ENCODE measurements around the gene CRYBG3.

DNA sequence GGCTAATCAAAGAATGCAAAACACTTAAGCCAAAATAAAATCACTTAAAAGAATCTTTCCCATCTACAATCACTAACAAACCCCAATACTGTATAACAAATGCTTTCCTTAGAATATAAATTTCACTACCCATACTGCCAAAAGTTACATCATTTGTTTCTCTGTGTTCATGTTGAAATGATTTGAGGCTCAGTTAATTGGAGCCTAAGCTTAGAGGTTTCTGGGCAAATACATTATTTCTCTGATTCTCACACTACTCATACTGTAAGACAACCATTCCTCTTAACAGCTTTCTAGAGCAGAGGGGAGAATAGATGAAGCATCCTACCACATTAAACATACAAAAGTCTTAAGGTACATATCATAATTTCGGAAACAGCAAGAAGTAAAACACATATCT lies 148.3 kb downstream of the CRYBG3 start:
- TF ChIP-seq EZH2phosphoT487 (IDR thresholded peaks at IDR 0.05; ENCODE audit: insufficient read depth, low read depth) (no peak), EZH2 (IDR thresholded peaks at IDR 0.05; ENCODE audit: insufficient read depth, poor library complexity, severe bottlenecking) (no peak)
